OCI-LY1 (cell line): ENCODE measurements around the gene PCGF3.

Experiments used
- CTCF ChIP-seq: fragments of 200-600 bp; sonication (generic), shearing (Covaris generic); IDR thresholded peaks from 2 replicates; pipeline ENCODE4 v1.5.1; 2017; ENCODE audit warnings: mild to moderate bottlenecking, antibody characterized with exemption, low read length, moderate library complexity, mixed read lengths
- EZH2 ChIP-seq: fragments of 200-600 bp; sonication (generic), shearing (Covaris generic); IDR thresholded peaks from 2 replicates; pipeline ENCODE4 v1.8.0; 2017; ENCODE audit warnings: borderline replicate concordance, mixed run types, mild to moderate bottlenecking, antibody characterized with exemption, low read length, moderate library complexity, mixed read lengths

GRCh38 chr4:679104-679481, 26.5 kb upstream of the PCGF3 start:
- TF ChIP-seq CTCF, result no peak
- TF ChIP-seq EZH2, result no peak
